ENCODE measurements around the gene PANX2. TPM values are rescaled to one million over a fixed set of nuclear protein-coding genes. Genes with fewer than 3 reads are reported as not detected.

PANX2 gene
- total RNA-seq, 1 donor from 2014 or later, result 0.88 TPM

- Mint-ChIP-seq H3K27me3 (ENCODE audit: insufficient read depth, low read depth) (no peaks in the 10 kb centered on the region), H3K36me3 (peaks cover 5% of the 10 kb centered on the region), H3K4me3 (no peak overlapping the region), H3K27ac (no peak overlapping the region), H3K9me3 (no peaks in the 10 kb centered on the region), H3K4me1 (peaks cover 11% of the 10 kb centered on the region)
- Histone ChIP-seq H3K27me3 (peaks cover 7% of the 10 kb centered on the region), H3K9ac (no peak overlapping the region), H3K4me3 (no peak overlapping the region), H3K9me3 (ENCODE audit: low read depth) (no peaks in the 10 kb centered on the region), H3F3A (ENCODE audit: low read depth) (peaks cover 2% of the 10 kb centered on the region), H3K4me2 (peak overlapping the region; percentile 66), H3K36me3 (no peaks in the 10 kb centered on the region), H3K79me2 (ENCODE audit: low read depth) (peaks cover 26% of the 10 kb centered on the region), H4K20me1 (ENCODE audit: low read depth) (peaks cover 54% of the 10 kb centered on the region), H3K4me1 (peaks cover 3% of the 10 kb centered on the region), H3K27ac (no peak overlapping the region), H2AFZ (replicated peaks) (no peak overlapping the region)
- no peak for TF ChIP-seq CTCF (IDR thresholded peaks at IDR 0.05)
- no peak for TF ChIP-seq EZH2phosphoT487 (IDR thresholded peaks at IDR 0.05)
- no peak for TF ChIP-seq EZH2 (IDR thresholded peaks at IDR 0.05)
- no peak for DNase-seq (ENCODE audit: low spot score)
Measured at GRCh38 chr22:50189849-50190181, 19.3 kb downstream of the PANX2 start.

DNA sequence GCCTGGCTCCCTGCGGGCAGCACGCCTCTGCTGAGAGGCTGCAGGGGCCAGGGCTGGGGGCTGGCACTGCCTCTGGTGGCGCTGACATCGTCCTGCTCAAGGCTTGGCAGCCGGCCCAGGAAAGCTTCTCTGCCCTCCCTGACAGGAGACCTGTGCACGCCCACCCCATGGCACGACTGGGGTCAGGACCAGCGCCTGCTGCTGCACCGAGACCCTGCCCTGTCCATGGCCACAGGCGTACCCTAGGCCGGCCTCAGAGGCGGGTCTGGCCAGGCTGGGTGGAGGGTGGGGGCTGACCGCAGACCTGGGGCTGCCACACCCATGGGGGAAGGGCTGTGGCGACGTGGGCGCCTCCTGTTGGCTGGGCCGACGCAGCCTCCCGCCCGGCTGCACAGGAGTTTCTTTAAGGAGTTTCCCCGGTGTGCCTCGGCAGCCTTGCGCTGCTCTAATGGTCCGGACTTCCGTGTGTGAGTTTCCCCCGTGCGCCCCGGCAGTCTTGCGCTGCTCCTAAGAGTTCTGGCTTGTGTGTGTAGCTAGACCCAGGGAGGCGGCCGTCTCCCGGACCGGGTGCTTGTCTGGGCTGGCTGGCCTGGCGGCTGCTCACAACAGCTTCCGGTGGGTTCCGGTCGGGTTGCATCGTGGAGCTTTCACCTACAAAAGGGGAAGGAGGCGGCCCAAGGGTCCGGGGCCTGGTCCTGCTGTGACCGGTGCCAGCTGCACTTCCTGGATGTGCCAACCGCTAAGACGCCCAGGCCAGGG lies 19.8 kb downstream of the PANX2 start:
- Mint-ChIP-seq H3K27ac (no peak overlapping the region), H3K27me3 (ENCODE audit: insufficient read depth, low read depth) (no peaks in the 10 kb centered on the region), H3K4me3 (no peak overlapping the region), H3K4me1 (peaks cover 10% of the 10 kb centered on the region), H3K36me3 (peaks cover 5% of the 10 kb centered on the region), H3K9me3 (no peaks in the 10 kb centered on the region)
- Histone ChIP-seq H3K4me3 (peak overlapping the region; percentile 25), H4K20me1 (ENCODE audit: low read depth) (peaks cover 58% of the 10 kb centered on the region), H3K9me3 (ENCODE audit: low read depth) (no peaks in the 10 kb centered on the region), H3K4me2 (peak overlapping the region; percentile 66), H2AFZ (replicated peaks) (no peak overlapping the region), H3K27ac (no peak overlapping the region), H3K9ac (no peak overlapping the region), H3K79me2 (ENCODE audit: low read depth) (peaks cover 26% of the 10 kb centered on the region), H3K36me3 (no peaks in the 10 kb centered on the region), H3K27me3 (peaks cover 2% of the 10 kb centered on the region), H3F3A (ENCODE audit: low read depth) (peaks cover 2% of the 10 kb centered on the region), H3K4me1 (peaks cover 3% of the 10 kb centered on the region)
- TF ChIP-seq EZH2phosphoT487 (IDR thresholded peaks at IDR 0.05) (no peak), CTCF (IDR thresholded peaks at IDR 0.05) (peak; percentile 44)
- peak; percentile 68 for DNase-seq (ENCODE audit: low spot score)

DNA sequence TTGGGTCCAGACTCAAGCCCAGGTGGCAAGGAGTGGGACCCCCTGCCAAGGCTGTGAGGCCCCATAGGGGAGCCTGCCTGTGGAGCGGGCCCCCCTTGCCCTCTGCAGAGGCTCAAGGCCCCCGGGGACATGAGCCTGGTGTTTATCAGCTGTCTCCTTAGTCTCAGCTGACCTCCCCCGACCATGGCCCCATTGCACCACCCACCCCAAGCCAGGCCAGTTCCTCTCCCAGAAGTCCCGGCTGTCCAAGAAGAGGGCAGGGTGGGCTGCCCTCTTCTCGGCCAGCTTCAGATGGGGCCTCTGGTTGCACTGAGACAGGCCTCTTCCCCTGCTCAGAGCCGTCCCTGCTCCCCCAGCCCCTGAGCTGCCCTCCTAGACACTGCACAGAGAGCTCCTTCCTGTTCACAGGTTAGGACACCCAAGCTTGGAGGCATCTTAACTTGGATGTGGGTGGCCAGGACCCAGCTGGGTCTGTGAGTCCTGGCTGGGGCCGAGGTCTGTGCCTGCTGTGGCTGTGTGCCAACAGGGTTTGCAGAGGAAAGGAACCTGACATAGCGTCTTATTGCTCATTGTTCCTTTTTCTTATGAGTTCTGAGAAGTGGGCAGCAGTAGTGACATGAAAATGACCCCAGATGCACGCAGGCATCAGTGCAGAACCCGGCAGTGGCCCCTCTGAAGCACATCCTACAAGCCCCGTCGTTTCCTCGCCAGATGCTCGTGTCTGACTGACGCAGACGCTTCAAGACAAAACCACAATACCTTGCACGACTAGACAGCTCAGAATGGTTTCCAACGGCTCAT lies 20.6 kb downstream of the PANX2 start:
- H3K36me3 ChIP-seq, result no peaks in the 10 kb centered on the region
- TF ChIP-seq EZH2phosphoT487 (IDR thresholded peaks at IDR 0.05) (no peak), EZH2 (IDR thresholded peaks at IDR 0.05) (no peak), CTCF (IDR thresholded peaks at IDR 0.05) (no peak)
- peak overlapping the region; percentile 25 for H3K4me3 ChIP-seq
- Mint-ChIP-seq H3K4me3 (peak overlapping the region; percentile 17), H3K27me3 (ENCODE audit: insufficient read depth, low read depth) (no peaks in the 10 kb centered on the region), H3K9me3 (no peaks in the 10 kb centered on the region), H3K27ac (peak overlapping the region; percentile 69), H3K36me3 (peaks cover 5% of the 10 kb centered on the region), H3K4me1 (peaks cover 9% of the 10 kb centered on the region)
- H3K4me1 ChIP-seq, result peaks cover 3% of the 10 kb centered on the region
- no peak overlapping the region for H3K9ac ChIP-seq
- no peaks in the 10 kb centered on the region for H3K9me3 ChIP-seq (ENCODE audit: low read depth)
- no peak overlapping the region for H2AFZ ChIP-seq (replicated peaks)
- peaks cover 24% of the 10 kb centered on the region for H3K79me2 ChIP-seq (ENCODE audit: low read depth)
- no peak overlapping the region for H3K27ac ChIP-seq
- DNase-seq (ENCODE audit: low spot score), result no peak
- H3K4me2 ChIP-seq, result peak overlapping the region; percentile 66
- peaks cover 58% of the 10 kb centered on the region for H4K20me1 ChIP-seq (ENCODE audit: low read depth)
- peaks cover 2% of the 10 kb centered on the region for H3F3A ChIP-seq (ENCODE audit: low read depth)
- no peaks in the 10 kb centered on the region for H3K27me3 ChIP-seq

Measured in neural progenitor cell (in vitro differentiated cells).